ENCODE results near the gene COL15A1.
A peak's percentile ranks its signal among the peaks of the same experiment; 100 is the strongest.

Gene COL15A1

GRCh38 chr9:99056186-99056585 is 112.5 kb downstream of the COL15A1 start:
- no peak for DNase-seq (ENCODE audit: low read depth, low spot score)

GRCh38 chr9:99056886-99057664 is 113.4 kb downstream of the COL15A1 start:
- DNase-seq (ENCODE audit: low read depth, low spot score), result peak; percentile 70

- peak; percentile 61 for DNase-seq (ENCODE audit: low read depth, low spot score)
Measured at GRCh38 chr9:99057665-99058625, 114.2 kb downstream of the COL15A1 start.

GRCh38 chr9:99058964-99059921 is 115.5 kb downstream of the COL15A1 start:
- DNase-seq (ENCODE audit: low read depth, low spot score), result no peak

- DNase-seq (ENCODE audit: low read depth, low spot score), result no peak
Measured at GRCh38 chr9:99060621-99061020, 116.9 kb downstream of the COL15A1 start.

- no peak for DNase-seq (ENCODE audit: low read depth, low spot score)
Measured at GRCh38 chr9:99062549-99062948, 118.8 kb downstream of the COL15A1 start.

GRCh38 chr9:99063522-99063921 is 119.8 kb downstream of the COL15A1 start:
- no peak for DNase-seq (ENCODE audit: low read depth, low spot score)

GRCh38 chr9:99066571-99066970 is 122.9 kb downstream of the COL15A1 start:
- DNase-seq (ENCODE audit: low read depth, low spot score), result no peak

GRCh38 chr9:99069075-99069474 is 125.4 kb downstream of the COL15A1 start:
- no peak for DNase-seq (ENCODE audit: low read depth, low spot score)

- DNase-seq (ENCODE audit: low read depth, low spot score), result no peak
Measured at GRCh38 chr9:99069546-99069945, 125.8 kb downstream of the COL15A1 start.

- no peak for DNase-seq (ENCODE audit: low read depth, low spot score)
Measured at GRCh38 chr9:99070681-99071080, 127.0 kb downstream of the COL15A1 start.

GRCh38 chr9:99071313-99072039 is 127.8 kb downstream of the COL15A1 start:
- DNase-seq (ENCODE audit: low read depth, low spot score), result peak; percentile 24

- DNase-seq (ENCODE audit: low read depth, low spot score), result no peak
Measured at GRCh38 chr9:99072040-99072394, 128.3 kb downstream of the COL15A1 start.

GRCh38 chr9:99073347-99073746 is 129.6 kb downstream of the COL15A1 start:
- no peak for DNase-seq (ENCODE audit: low read depth, low spot score)

GRCh38 chr9:99073985-99074901 is 130.5 kb downstream of the COL15A1 start:
- no peak for DNase-seq (ENCODE audit: low read depth, low spot score)

- no peak for DNase-seq (ENCODE audit: low read depth, low spot score)
Measured at GRCh38 chr9:99074902-99075245, 131.2 kb downstream of the COL15A1 start.

- peak; percentile 36 for DNase-seq (ENCODE audit: low read depth, low spot score)
Measured at GRCh38 chr9:99075246-99075912, 131.7 kb downstream of the COL15A1 start.

GRCh38 chr9:99076030-99076429 is 132.3 kb downstream of the COL15A1 start:
- DNase-seq (ENCODE audit: low read depth, low spot score), result no peak

GRCh38 chr9:99076483-99077171 is 132.9 kb downstream of the COL15A1 start:
- no peak for DNase-seq (ENCODE audit: low read depth, low spot score)
